Adrenal gland (tissue), 12 donors: ENCODE data around the gene PSMD5. TPM values are rescaled to one million over a fixed set of nuclear protein-coding genes. Genes with fewer than 3 reads are reported as not detected.

Experiments
- DNase-seq, 7 donors: peaks; one replicate each; pipeline ENCODE4 v3.0.0-alpha.2; 2019 to 2020
- H3K27ac ChIP-seq, 5 donors: fragments of 200-600 bp; sonication (generic) in 4 of 5; 1 replicate in 3 of 5; 2 replicates in 2 of 5; pipeline versions ENCODE4 v1.5.1 to v1.8.0; 2016 to 2020; ENCODE audit warnings: mild to moderate bottlenecking in 1 of 5
- H3K27me3 ChIP-seq: fragments of 200-600 bp; 2 replicates; pipeline ENCODE4 v1.8.0; 2021
- H3K36me3 ChIP-seq, 2 donors: fragments of 200-600 bp; replicated peaks in 1 of 2; 1 replicate in 1 of 2; 2 replicates in 1 of 2; pipeline versions ENCODE4 v1.5.1 to v1.8.0; 2018 to 2022
- H3K4me1 ChIP-seq, 2 donors: fragments of 200-600 bp; replicated peaks in 1 of 2; 1 replicate in 1 of 2; 2 replicates in 1 of 2; pipeline versions ENCODE4 v1.5.1 to v1.8.0; 2018 to 2021
- H3K4me3 ChIP-seq, 4 donors: fragments of 200-600 bp; sonication (generic) in 3 of 4; one replicate each; pipeline ENCODE4 v1.5.1; 2016 to 2018
- H3K9me3 ChIP-seq, 3 donors: fragments of 200-600 bp; sonication (generic) in 1 of 3; replicated peaks in 1 of 3; 1 replicate in 2 of 3; 2 replicates in 1 of 3; pipeline versions ENCODE4 v1.5.1 to v1.8.0; 2016 to 2021
- POLR2A ChIP-seq, 2 donors: fragments of 450-650 bp; IDR thresholded peaks; one replicate each; pipeline ENCODE4 v1.6.1; 2017; ENCODE audit warnings: antibody characterized with exemption in 2 of 2, mild to moderate bottlenecking in 2 of 2, moderate library complexity in 1 of 2
- WGBS, 4 donors: extraction: QIAGEN DNeasy Blood & Tissue Kit in 2 of 4; methylation state at CpG; one replicate each; pipeline versions ENCODE4 v1.1.5 to v1.1.7; 2013 to 2017; 5-methylcytosine and 5-hydroxymethylcytosine counted together
- intact Hi-C, 2 donors: fragments of 100-400 bp; cut with DNase I; formaldehyde crosslinking; loops; one replicate each; pipeline versions ENCODE4 v1.14.1 to v1.15.0; 2022 to 2023
- polyA plus RNA-seq, 3 donors: library from polyadenylated mRNA; stranded (reverse); fragments of 200-250 nt in 2 of 3; fragments of 350-450 nt in 1 of 3; fragmentation: Illumina TruSeq in 1 of 3; extraction: RNeasy Lipid Tissue Mini Kit (QIAGEN cat#74804) in 1 of 3; gene quantifications; one replicate each; pipeline ENCODE4 v1.2.3, GENCODE V29; 2013 to 2014
- total RNA-seq, 9 donors: library from RNA; depleted of rRNA in 4 of 9; stranded (reverse); fragments of >200 nt in 4 of 9; fragments of 120-200 nt in 1 of 9; fragmentation: NEBNext Ultra II Directional in 1 of 9; extraction: Animal tissue kit (Norgen Biotek cat#: 25700) in 1 of 9; gene quantifications; one replicate each; pipeline versions ENCODE4 v1.1.0 to v1.2.4, GENCODE V29; 2013 to 2023
- TF ChIP-seq, protein P1 (sequence below), 6 experiments: fragments of 450-650 bp in 4 of 6; fragments of 200-600 bp in 2 of 6; sonication (generic) in 1 of 6; IDR thresholded peaks; 1 replicate in 5 of 6; 2 replicates in 1 of 6; pipeline versions ENCODE4 v1.5.1 to v1.8.0; 2016 to 2021; ENCODE audit warnings: antibody characterized with exemption in 6 of 6, mild to moderate bottlenecking in 2 of 6, moderate library complexity in 1 of 6
- donor health status: healthy with polysubstance abuse.
- donor health status: Bipolar disorder and iron deficiency.
- donor health status: DM: yes; HTN: yes; CAD: no.
- donor health status: DM: no; HTN: no; CAD: no.
- donor health status: DM: no; HTN: no; CAD: no.
- donor health status: DM: yes; HTN: yes; CAD: no.

The PSMD5 gene
- total and polyA plus RNA-seq, 12 donors, result 15.6 to 78.8 (median 46.0) TPM

DNA sequence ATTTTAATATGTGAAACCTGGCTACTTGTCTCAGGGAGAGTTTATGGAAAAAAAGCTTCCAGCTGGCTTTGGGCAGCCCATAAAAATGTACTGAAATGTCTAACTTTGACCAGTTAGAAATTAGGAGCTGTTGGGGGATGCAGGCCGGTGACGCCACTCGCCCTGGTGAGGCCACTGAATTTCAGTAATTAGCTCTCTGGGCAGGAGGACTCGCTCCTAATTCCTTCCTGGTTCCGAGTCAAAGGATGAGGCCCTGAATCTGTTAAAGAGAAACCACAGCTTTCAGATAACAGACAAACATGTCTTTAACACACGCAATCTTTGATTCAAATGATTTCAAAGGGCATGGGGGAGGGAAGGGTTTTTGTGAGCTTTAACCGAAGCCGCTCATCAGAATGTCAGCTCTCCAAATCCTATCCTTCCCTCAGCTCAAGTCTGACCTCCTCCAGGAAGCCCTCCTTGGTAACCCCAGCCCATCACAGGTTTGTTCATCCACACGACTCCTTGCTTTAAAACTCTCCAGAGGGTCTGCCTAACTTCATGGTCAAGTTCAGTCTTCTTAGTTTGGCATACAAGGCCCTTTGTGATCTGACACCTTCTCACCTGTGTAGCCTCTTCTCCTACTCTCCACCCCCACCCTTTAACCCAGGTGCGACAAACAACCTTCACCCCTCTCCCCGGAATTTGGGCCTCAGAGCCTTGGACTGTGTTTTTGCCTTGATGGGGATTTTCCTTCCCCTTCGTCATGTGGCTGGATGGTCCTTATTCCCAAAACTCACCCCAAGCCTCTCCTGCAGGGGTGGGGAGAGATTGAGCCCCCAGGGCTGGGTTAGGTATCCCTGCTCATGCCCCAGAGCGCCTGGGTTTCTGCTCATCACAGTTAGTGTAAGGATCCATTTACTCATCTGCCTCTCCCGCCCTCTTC, 47.9 kb upstream of the PSMD5 start:
- peak overlapping the region in 2 of 5 donors; percentile 9 to 52 for H3K27ac ChIP-seq
- peaks cover 0 to 14% of the 10 kb centered on the region in 2 donors for H3K4me1 ChIP-seq
- H3K36me3 ChIP-seq, result no peaks in the 10 kb centered on the region
- no peaks in the 10 kb centered on the region for H3K27me3 ChIP-seq
- DNase-seq, result no peak
- WGBS, 4 donors, result 82 to 85% (median 83%) methylated on average over 14 of the region's 14 CpGs
- intact Hi-C loops, result no loop called here
- no peaks in the 10 kb centered on the region for H3K9me3 ChIP-seq
- H3K4me3 ChIP-seq, result no peak overlapping the region
- no peak for TF ChIP-seq POLR2A (IDR thresholded peaks at IDR 0.05)
- TF ChIP-seq, protein P1, sequence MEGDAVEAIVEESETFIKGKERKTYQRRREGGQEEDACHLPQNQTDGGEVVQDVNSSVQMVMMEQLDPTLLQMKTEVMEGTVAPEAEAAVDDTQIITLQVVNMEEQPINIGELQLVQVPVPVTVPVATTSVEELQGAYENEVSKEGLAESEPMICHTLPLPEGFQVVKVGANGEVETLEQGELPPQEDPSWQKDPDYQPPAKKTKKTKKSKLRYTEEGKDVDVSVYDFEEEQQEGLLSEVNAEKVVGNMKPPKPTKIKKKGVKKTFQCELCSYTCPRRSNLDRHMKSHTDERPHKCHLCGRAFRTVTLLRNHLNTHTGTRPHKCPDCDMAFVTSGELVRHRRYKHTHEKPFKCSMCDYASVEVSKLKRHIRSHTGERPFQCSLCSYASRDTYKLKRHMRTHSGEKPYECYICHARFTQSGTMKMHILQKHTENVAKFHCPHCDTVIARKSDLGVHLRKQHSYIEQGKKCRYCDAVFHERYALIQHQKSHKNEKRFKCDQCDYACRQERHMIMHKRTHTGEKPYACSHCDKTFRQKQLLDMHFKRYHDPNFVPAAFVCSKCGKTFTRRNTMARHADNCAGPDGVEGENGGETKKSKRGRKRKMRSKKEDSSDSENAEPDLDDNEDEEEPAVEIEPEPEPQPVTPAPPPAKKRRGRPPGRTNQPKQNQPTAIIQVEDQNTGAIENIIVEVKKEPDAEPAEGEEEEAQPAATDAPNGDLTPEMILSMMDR (IDR thresholded peaks at IDR 0.05), result no peak

DNA sequence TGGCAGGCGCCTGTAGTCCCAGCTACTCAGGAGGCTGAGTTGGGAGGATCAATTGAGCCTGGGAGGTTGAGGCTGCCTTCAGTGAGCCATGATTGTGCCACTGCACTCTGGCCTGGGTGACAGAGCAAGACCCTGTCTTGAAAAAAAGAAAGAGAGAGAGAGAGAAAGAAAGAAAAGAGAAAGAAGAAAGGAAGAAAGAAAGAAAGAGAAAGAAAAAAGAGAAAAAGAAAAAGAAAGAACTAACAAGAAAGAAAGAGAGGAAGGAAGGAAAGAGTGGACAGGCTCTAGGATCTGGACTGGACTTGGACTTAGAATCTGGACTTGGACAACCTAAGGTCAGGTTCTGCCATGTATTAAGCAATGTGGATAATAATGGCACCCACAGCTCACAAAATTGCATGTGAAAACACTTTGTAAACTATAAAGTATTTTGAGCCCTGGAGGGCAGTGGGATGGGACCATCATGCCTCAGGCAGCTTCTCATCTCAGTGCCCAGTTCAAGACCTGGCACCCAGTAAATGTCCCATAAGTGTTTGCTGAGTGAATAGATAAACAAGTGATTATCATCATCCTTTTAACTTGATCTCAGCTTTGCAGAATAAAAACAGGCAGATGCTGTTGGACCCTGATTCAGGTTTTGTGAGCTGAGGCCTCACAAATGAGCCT, 47.0 kb upstream of the PSMD5 start:
- no peaks in the 10 kb centered on the region for H3K9me3 ChIP-seq
- intact Hi-C loops, result no loop called here
- no peak for TF ChIP-seq POLR2A (IDR thresholded peaks at IDR 0.05)
- TF ChIP-seq, protein P1 (IDR thresholded peaks at IDR 0.05), result no peak
- H3K4me3 ChIP-seq, result no peak overlapping the region
- H3K27me3 ChIP-seq, result no peaks in the 10 kb centered on the region
- peaks cover 0 to 14% of the 10 kb centered on the region in 2 donors for H3K4me1 ChIP-seq
- no peaks in the 10 kb centered on the region for H3K36me3 ChIP-seq
- no peak for DNase-seq
- H3K27ac ChIP-seq, result peak overlapping the region in 2 of 5 donors; percentile 9 to 46
- 86 to 97% (median 96%) methylated on average over 1 of the region's 1 CpG for WGBS, 4 donors

DNA sequence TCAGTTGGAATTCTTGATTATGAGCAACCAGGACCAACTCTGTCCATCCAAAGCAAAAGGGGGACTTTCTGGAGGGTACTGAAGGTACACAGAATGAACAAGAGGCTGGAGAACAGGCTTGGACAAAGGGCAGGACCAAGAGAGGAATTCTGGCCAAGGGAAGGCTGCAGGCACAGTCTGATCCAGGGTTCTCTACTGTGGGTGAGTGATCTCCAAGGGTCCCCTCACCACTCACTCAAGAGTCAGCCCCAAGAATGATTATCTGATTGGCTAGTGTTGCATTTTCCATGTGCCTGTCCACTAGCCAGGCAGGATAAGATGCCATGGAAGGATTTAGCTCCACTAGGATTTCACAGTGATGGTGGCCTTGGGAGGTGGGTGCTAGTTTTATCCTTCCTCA, 45.9 kb upstream of the PSMD5 start:
- H3K9me3 ChIP-seq, result no peaks in the 10 kb centered on the region
- no peak overlapping the region for H3K4me3 ChIP-seq
- no peaks in the 10 kb centered on the region for H3K36me3 ChIP-seq
- no peak for TF ChIP-seq POLR2A (IDR thresholded peaks at IDR 0.05)
- TF ChIP-seq, protein P1 (IDR thresholded peaks at IDR 0.05), result no peak
- peaks cover 0 to 11% of the 10 kb centered on the region in 2 donors for H3K4me1 ChIP-seq
- intact Hi-C loops, result no loop called here
- H3K27me3 ChIP-seq, result no peaks in the 10 kb centered on the region
- no peak overlapping the region for H3K27ac ChIP-seq
- DNase-seq, result no peak

DNA sequence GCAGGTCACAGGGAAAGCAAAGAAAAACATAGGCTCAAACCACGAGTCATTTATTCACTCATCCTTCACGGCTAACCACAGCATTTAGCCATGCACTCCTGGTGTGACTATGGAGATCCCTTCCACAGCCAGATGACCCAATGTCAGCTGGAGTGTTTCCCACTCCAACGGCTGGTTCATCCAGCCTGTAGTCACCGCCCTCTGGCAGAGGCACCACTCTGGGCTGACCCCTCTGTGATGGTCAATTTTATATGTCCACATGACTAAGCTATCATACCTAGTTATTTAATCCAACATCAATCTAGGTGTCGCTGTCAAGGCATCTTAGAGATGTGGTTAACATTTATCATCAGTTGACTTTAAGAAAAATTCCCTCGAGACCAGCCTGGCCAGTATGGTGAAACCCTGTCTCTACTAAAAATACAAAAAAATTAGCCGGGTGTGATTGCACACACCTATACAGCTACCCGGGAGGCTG, 43.8 kb upstream of the PSMD5 start:
- H3K27me3 ChIP-seq, result no peaks in the 10 kb centered on the region
- no peak for DNase-seq
- H3K4me1 ChIP-seq, result peaks cover 0 to 4% of the 10 kb centered on the region in 2 donors
- H3K4me3 ChIP-seq, result no peak overlapping the region
- H3K9me3 ChIP-seq, result no peaks in the 10 kb centered on the region
- H3K36me3 ChIP-seq, result no peaks in the 10 kb centered on the region
- intact Hi-C loops, result no loop called here
- 74 to 79% (median 76%) methylated on average over 8 of the region's 8 CpGs for WGBS, 4 donors
- TF ChIP-seq, protein P1 (IDR thresholded peaks at IDR 0.05), result no peak
- TF ChIP-seq POLR2A (IDR thresholded peaks at IDR 0.05), result no peak
- no peak overlapping the region for H3K27ac ChIP-seq
